GM19372 (cell line): ENCODE data around the gene POC5.

Experiments
- ATAC-seq: cut with Tn5 transposase; IDR thresholded peaks from one replicate; pipeline ENCODE4 v1.9.1; 2021; ENCODE audit warnings: mild to moderate bottlenecking, low read depth, moderate library complexity; ENCODE audit not compliant: unreplicated experiment

The POC5 gene

DNA sequence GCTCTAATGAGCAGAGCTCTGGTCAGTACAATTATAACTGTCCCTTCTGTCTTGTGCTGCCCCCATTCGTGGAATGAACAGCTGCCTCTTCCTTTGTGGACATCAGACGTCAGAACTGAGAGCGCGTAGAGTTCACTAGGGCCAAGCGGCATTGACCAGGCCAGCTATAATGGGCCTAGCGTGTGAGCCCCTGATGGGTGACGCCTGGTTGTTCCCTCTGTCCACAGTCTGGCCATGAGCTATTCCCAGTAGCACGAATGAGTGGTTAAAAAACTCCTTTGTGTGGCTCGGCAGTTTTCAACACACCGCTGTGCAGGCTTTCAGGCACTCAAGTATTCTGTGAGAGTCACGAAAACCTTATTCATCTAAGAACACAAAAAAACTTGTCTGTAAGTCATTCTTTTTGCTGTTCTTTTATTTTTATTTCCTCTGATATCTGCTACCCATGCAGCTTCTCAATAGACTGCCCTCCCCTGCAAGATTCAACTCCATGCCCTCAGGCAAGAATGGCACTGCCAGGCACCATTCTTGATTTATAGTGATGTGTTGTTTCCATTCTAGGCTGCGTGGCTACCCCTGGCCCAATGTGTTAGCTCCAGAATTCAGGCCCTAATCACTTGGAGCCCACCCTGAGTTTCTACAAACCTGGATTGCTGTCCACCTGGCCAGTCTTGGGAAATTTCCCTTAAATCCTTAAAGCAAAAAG is 53.5 kb downstream of the POC5 start:
- ATAC-seq = no peak

DNA sequence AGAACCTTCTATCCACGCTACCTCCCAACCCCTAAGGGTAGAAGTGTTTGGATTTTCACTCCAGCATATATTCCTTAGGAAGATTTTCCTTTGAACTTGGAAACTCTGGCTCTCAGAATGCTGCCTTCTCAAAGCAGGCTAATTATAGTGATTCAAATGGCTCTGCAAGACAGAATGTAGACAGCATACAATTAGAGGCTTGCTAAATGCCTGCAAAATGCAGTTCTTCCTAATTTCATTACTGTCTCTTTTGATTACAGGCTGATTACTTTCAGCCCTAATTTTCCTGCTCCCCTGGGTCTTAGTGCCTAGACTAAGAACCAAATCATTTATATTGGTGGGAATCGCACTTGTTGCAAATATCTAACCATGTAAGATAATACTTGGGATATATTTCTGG is 55.2 kb downstream of the POC5 start:
- ATAC-seq = no peak

GRCh38 chr5:75660678-75661465 is 56.4 kb downstream of the POC5 start:
- peak; percentile 51 for ATAC-seq

GRCh38 chr5:75659791-75660450 is 57.3 kb downstream of the POC5 start:
- peak; percentile 23 for ATAC-seq

DNA sequence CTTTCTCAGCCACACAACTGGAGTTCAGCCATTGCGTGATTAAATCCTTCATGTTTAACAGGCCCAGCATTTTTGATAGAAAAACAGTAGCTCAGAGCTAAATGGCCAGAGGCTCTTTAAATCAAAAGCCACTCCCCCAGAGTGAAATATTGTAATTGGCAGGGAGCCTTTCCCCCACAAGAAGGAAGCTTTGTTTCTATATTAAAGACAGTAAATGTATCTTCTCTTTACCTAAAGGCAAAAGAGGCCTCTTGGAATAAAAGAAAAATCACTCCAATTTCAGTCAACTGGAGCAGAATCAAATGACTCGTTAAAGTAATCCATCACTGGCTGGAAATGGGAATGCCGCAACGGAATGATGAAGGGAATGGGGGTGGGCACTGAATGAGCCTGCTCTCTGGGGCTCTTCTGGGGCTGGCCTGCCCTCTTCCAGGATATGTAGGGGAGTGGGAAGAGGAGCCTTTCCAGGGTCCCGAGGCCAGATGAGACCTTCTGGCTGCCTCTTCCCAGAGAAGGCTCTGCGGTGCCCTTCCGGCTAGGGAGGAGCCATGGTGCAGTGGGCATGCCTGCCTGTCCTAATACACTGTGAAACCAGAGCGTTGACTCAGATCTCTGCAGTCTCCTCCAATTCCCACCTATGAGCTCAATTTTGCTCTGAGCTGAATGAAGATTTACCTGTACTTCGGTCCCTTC is 60.8 kb downstream of the POC5 start:
- ATAC-seq = no peak

GRCh38 chr5:75654693-75655295 is 62.4 kb downstream of the POC5 start:
- no peak for ATAC-seq

- ATAC-seq = no peak
Observed at GRCh38 chr5:75653521-75653920, 63.7 kb downstream of the POC5 start.

DNA sequence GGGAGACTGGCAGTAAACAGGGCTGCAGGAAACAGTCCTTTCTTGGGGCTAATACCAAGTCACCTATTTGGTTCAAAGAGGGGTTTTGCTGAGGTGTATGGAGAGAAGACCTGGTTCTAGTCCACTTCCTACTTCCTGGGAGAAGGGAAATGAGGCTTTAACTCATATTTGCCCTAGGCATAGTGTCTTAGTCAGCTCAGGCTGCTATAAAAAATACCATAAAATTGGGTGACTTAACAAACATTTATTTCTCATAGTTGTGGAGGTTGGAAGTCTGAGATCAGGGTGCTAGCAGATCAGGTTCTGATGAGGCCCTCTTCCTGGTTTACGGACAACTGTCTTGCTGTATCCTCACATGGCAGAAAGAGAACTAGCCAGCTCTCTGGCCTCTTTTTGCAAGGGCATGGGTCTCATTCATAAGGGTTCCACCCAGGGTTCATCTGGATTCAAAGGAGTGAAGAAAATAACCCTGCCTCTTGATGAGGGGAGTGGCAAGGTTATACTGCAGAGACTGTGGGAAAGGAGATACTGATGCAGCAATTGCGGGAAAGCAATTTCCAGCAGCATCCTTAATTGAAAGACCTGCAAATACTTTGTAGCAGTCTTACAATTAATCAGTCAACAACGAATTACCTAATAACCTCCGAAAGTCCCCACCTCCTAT is 65.5 kb downstream of the POC5 start:
- ATAC-seq = no peak

- no peak for ATAC-seq
Observed at GRCh38 chr5:75648712-75649111, 68.5 kb downstream of the POC5 start.

DNA sequence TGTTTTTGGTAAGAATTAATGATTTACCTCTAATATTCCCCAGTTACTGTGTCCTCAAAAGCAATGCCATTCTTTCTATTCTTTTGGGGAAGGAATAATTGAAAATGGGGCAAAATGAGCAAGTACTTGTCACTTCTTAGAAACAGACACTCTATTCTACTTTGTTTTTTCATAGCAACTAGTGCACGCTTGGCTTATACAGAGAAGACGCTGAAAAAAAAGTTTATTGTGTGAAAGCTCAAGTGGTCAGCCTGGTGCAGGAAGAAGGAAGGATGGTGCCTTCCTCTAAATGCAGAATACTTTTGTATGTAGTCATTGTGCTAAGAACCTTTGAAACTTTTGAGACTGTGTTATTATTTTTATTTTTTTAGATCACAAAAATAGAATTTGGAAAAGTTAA is 76.4 kb downstream of the POC5 start:
- no peak for ATAC-seq

DNA sequence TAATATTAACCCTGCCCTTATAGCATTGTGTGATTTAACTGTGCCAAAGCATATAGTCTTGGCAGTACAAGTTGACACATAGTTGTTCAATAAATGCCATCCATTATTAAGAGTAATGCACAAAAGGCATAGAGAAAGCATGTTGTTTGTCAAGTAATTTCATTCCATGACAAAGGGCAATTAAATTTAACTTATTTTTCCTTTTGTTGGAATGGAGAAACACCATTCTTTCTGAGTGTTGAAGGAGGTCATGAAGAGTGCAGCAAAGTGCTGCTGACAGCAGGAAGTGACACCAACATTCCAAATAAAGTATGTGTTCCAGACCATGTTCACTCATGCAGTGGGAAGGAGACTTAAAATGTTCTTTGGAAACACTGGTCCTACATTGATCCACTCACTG is 76.8 kb downstream of the POC5 start:
- no peak for ATAC-seq

DNA sequence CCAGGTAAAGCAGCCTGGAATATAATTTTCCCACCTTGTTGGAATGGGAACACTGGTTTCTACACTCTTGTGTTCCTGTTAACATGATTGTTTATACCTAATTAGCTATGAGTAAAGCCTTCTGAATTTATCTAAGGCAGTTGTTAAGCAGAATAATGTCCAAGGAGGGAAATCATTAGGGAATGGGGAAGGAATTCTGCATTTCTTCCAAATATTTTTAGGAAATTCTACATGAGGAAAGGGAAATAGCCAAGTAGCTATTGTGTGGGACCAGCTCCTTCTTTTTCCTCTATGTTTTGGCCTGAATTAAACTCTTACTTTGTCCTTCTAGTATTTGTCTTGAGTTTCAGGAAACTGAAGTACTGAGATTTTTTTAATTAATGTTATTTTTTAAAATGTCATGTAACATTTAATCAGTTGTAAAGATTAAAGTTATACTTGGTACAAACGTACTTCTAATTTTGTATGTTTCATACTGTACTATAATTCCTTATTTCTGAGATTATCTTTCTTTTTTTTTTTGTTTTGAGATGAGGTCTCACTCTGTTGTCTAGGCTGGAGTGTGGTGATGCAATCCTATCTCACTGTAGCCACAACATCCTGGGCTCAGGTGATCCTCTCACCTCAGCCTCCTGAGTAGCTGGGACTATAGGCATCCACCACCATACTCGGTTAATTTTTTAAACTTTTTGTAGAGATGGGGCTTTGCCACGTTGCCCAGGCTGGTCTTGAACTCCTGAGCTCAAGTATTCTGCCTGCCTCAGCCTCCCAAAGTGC is 77.5 kb downstream of the POC5 start:
- ATAC-seq = no peak

- no peak for ATAC-seq
Observed at GRCh38 chr5:75637949-75638348, 79.3 kb downstream of the POC5 start.

DNA sequence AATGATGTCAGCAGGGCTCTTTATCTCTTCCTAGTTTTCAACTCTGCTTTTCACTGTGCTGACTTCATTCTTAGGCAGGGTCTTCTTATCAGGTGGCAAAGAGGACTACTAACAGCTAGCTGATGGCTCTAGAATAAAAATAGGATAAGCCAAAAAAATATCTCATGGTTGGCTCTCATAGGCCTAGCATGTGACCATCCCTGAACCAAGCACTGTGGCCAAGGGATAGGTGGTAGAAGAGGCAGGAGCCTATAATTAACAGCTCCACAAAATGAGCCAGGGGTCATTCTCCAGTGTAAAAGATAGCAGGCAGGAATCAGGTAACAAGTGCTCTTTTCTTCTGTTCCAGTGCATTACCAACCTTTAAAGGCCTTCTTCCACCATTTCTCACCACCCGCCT is 84.9 kb downstream of the POC5 start:
- ATAC-seq = no peak

GRCh38 chr5:75630875-75631274 is 86.4 kb downstream of the POC5 start:
- ATAC-seq = no peak

DNA sequence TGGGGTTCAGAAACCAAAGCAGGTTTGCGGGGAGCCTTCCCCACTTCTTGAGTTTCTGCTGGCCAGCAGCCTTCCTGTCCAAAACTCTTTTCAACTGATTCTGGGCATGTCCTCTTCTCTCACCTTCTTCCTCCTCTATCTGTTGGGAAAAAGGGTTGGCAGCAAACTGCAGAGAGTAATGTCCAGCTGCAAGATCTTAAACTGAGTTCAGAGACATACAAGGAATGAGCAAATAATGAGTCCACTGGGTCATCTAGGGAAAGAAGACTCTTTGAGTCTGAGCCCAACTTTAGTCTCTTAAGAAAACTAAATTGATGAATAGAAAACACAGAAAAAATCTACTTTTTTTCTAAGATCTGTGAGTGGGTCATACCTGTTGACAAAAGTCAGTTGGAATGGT is 89.4 kb downstream of the POC5 start:
- ATAC-seq = no peak

- no peak for ATAC-seq
Observed at GRCh38 chr5:75626959-75627358, 90.3 kb downstream of the POC5 start.
